ENCODE results near the gene TEX2.

The TEX2 gene

GRCh38 chr17:64110379-64111152, 152.5 kb downstream of the TEX2 start:
- no peak for DNase-seq

DNA sequence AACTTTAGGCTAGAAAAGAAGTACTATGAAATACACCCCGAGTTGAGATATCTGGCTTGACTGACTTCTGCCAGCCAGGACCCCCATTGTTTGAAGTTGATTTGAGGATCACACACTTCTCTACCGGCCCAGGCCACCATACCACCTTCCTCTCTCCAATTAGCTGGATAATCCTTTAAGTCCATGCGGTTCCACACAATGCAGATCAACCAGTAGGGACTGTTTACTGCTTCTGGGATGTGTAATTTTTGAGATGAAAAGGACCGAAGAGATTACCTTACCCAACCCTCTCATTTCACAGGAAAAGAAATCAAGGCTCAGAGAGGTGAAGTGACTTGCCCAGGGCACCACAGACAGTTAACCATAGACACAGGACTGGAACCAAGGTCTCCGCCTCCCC, 153.7 kb downstream of the TEX2 start:
- no peak for DNase-seq

GRCh38 chr17:64107500-64108236, 155.4 kb downstream of the TEX2 start:
- DNase-seq = no peak

- DNase-seq = no peak
Measured at GRCh38 chr17:64106918-64107317, 156.1 kb downstream of the TEX2 start.

DNA sequence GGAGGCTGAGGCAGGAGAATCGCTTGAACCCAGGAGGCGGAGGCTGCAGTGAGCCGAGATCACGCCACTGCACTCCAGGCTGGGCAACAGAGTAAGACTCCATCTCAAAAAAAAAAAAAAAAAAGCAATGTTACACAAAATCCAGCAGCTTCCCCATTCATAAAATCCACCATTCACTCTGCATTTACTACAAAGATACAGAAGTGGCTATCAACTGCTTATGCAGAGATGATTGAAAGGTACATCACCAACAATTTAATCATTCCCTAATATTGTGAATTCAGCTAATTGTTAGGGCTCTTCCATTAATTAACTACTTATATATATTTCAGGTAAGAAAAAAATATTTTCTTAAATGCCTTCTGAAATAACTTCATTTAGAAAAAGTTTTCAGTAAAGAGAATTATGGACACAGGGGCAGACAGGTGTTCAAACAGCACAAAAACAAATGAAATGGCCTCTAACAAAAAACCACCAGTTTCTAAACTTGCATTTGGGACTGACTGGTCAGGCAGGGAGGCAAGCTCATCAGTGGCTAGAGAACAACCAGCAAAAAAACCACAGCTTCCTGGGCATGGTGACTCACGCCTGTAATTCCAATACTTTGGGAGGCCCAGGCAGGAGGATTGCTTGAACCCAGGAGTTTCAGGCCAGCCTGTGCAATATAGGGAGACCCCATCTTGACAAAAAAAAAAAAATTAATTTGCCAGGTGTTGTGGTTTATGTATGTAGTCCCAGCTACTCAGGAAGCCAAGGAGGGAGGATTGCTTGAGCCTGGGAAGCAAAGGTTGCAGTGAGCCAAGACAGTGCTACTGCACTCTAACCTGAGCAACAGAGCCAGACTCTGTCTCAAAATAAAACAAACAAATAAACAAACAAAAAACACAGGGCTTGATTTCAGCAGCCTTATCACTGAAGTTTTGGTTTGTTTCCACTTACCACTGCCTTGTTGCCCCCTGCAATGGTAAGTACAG, 159.4 kb downstream of the TEX2 start:
- DNase-seq = no peak

- DNase-seq = no peak
Measured at GRCh38 chr17:64102627-64103390, 160.3 kb downstream of the TEX2 start.

- no peak for DNase-seq
Measured at GRCh38 chr17:64099543-64099942, 163.5 kb downstream of the TEX2 start.
